PFSK-1 (cell line): ENCODE data around the gene ULK3.

Source experiments
- FOXP2 ChIP-seq: optimal IDR thresholded peaks from 2 replicates; pipeline ENCODE3; 2011; ENCODE audit warnings: borderline replicate concordance, control low read depth, inconsistent platforms; ENCODE audit not compliant: insufficient read depth; ENCODE audit errors: extremely low read length, extremely low read depth
- POLR2AphosphoS5 ChIP-seq: IDR thresholded peaks from 2 replicates; pipeline ENCODE4 v1.6.1; 2012; ENCODE audit warnings: low read depth, mild to moderate bottlenecking, control low read depth, low read length, moderate library complexity
- SIN3A ChIP-seq: IDR thresholded peaks from 2 replicates; pipeline ENCODE4 v1.6.1; 2012; ENCODE audit warnings: mild to moderate bottlenecking, low read length, moderate library complexity, borderline replicate concordance; ENCODE audit not compliant: insufficient read depth
- TAF1 ChIP-seq: IDR thresholded peaks from 2 replicates; pipeline ENCODE4 v1.6.1; 2012; ENCODE audit warnings: low read length, control low read depth, borderline replicate concordance; ENCODE audit not compliant: insufficient read depth
- TF ChIP-seq, protein P1 (sequence below), 2 experiments: IDR thresholded peaks; 2 replicates each; pipeline versions ENCODE4 v1.6.1 to v1.8.0; 2011 to 2012; ENCODE audit warnings: low read depth in 2 of 2, low read length in 2 of 2, control low read depth in 1 of 2, inconsistent platforms in 1 of 2, mild to moderate bottlenecking in 1 of 2, moderate library complexity in 1 of 2; ENCODE audit not compliant: insufficient read depth in 1 of 2

DNA sequence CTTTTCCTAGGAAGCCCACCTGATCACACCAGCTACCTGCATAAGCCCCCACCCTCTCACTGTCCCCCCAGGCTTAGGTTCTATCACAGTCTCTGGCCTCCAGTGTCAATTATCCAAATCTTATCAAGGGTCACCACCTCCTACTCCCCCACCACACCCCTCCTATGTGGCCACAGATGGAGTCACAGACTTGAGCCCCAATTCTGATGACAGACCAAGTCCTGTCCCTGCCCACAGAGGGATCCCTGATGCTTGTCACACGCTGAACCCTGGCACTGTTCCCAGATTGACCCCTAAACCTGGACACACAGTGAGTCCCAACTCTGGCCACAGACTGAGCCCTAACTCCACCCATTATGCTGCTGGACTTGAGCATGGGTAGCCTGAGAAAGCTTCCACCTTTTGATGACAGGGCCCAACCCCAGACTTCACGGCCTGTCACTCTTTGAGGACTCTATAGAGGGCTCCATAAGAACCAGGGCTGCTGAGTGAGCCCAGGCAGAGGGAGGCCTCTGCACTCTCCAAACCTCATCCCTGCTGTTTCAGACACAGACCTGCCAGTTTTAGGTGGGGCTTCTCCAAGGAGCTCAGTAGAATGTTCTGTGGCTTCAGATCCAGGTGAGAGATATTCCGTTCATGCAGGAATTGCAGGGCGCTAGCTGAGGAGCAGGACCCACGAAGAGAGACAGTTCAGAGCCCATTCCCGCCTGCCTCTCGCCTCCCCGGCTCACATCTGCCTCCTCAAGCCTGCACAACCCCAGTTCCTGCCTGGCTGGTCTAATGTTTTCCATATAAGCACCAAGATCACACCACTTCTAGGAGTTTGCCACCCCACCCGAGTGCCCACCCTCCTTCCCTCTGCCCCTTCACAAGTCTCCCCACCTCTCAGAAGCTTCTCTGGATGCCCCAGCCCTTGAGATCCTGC, 1.8 kb downstream of the ULK3 start:
- TF ChIP-seq POLR2AphosphoS5: no peak
- TF ChIP-seq, protein P1, sequence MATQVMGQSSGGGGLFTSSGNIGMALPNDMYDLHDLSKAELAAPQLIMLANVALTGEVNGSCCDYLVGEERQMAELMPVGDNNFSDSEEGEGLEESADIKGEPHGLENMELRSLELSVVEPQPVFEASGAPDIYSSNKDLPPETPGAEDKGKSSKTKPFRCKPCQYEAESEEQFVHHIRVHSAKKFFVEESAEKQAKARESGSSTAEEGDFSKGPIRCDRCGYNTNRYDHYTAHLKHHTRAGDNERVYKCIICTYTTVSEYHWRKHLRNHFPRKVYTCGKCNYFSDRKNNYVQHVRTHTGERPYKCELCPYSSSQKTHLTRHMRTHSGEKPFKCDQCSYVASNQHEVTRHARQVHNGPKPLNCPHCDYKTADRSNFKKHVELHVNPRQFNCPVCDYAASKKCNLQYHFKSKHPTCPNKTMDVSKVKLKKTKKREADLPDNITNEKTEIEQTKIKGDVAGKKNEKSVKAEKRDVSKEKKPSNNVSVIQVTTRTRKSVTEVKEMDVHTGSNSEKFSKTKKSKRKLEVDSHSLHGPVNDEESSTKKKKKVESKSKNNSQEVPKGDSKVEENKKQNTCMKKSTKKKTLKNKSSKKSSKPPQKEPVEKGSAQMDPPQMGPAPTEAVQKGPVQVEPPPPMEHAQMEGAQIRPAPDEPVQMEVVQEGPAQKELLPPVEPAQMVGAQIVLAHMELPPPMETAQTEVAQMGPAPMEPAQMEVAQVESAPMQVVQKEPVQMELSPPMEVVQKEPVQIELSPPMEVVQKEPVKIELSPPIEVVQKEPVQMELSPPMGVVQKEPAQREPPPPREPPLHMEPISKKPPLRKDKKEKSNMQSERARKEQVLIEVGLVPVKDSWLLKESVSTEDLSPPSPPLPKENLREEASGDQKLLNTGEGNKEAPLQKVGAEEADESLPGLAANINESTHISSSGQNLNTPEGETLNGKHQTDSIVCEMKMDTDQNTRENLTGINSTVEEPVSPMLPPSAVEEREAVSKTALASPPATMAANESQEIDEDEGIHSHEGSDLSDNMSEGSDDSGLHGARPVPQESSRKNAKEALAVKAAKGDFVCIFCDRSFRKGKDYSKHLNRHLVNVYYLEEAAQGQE (IDR thresholded peaks at IDR 0.05; ENCODE audit: insufficient read depth in 1 of 2, low read depth in 2 of 2, low read length in 2 of 2): no peak
- TF ChIP-seq SIN3A: no peak
- TF ChIP-seq TAF1: no peak
- no peak for TF ChIP-seq FOXP2
